Urothelium cell line (cell line): ENCODE data around the gene PRKN.

Source experiments
- DNase-seq: peaks from one replicate; pipeline ENCODE4 v3.0.0; 2011; ENCODE audit warnings: low spot score, mixed read lengths
- FAIRE-seq: peaks from 2 replicates; lab custom pipeline; 2011; peaks lifted over from hg19 to GRCh38; lab: Jason Lieb, UNC

Gene PRKN

GRCh38 chr6:162157167-162157870 is 570.2 kb downstream of the PRKN start:
- no peak for FAIRE-seq
- DNase-seq, result no peak

- DNase-seq (no peak), FAIRE-seq (no peak)
Observed at GRCh38 chr6:162156146-162156545, 571.4 kb downstream of the PRKN start.

DNA sequence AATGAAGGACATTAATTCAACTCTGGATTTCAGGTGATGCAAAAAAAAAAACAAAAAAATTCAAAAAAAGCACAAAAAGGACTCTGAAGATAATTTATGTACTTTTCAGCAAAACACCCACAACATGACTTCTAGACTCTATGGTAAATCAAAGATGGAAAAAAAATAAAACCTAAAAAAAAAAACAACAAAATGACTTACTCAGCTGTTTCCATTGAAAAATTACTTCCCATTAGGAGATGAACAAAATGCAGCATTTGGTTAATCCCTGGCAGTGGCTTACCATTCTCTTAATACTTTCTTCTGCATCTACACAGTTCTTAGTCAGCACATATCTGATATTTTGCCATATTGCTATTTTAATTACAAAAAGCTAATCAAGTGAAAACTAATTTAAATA is 572.6 kb downstream of the PRKN start:
- no peak for FAIRE-seq

DNA sequence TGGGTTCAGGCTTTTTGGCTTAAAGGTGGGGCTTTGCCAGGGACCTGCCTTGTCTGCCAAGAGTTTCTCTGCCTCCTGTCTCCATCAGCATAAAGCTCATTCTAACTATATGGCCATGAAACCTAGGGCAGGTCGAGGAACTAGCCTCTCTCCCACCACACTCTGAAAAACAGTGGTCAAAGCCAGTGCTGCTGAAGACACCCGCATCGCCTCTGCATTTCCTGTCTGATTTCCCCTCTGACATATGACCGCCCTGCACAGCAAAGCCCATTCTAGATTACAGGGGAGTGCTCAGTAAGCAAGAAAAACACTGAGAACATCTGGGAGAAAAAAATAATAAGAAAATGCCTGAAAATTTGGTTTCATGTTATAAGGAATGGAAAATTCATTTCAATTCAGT is 573.6 kb downstream of the PRKN start:
- FAIRE-seq (no peak), DNase-seq (no peak)

More for the DNA sequence above, 572.6 kb downstream of the PRKN start:
- DNase-seq, result no peak

DNA sequence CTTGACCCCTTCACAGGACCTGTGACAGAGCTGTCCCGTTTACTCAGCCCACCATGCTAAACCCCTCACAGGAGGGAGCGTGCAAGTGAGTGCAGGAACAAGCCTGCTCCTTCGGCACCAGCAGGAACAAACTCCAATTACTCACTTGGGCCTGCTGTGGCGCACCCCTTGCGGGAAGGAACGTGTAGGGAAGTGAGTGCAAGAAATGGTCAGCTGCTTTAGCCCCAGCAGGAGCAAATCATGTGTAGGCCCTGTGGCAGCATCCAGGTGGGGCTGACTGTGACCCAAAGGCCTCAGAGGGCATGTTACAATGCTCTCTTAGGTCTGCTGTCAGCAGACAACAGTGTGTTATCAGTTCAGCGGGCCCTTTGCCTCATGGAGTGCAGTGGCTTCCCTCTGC is 574.4 kb downstream of the PRKN start:
- DNase-seq (no peak), FAIRE-seq (no peak)

DNA sequence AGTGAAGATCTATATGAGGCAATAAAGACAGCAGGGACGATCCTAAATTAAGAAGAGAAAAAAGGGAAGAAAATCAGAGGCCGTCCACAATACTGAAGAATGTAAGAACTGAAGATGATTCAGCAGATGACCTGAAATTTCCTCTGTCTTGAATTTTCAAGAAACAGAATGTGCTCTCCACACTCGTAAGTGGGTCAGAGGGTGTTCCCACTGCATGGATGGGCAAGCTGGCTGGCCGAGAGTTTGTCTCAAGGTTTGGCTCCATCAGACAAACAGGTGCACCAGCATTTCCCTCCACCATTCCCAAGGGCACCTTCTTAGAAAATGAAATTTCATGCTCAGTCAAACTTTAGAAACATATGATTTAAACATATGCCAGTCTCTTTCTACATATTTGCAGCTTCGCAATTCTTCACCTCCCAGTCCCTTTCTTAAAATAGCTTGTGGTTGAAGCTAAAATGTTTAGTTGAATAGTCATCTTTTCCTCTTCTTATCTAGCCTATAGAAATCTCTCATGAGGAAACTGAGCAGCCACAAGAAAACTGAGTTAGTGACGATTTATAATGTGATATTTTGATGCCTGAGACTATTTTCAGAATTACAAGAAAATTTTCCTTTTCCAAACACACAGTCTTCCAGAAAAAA is 576.4 kb downstream of the PRKN start:
- no peak for FAIRE-seq
- DNase-seq, result peak; percentile 6

DNA sequence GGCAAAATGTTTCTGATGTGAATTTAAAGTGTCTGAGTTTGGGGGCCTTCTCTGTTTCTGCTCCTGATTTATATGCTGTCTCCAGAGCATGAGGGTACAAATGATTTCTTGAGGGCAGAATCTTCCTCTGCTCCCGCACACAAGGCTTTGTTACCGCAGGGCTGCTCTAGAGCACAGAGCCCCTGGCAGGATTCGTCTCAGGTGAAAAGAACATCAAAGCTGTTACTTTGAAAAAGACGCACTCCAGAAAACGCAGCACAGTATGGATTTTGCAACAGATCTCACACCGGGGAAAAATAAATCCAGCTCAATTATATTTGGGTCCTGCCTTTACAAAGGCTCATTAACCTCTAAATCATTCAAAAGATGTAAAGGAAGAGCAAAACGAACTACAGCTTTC is 577.3 kb downstream of the PRKN start:
- FAIRE-seq (no peak), DNase-seq (no peak)

- no peak for FAIRE-seq
- no peak for DNase-seq
Observed at GRCh38 chr6:162149786-162150185, 577.8 kb downstream of the PRKN start.

DNA sequence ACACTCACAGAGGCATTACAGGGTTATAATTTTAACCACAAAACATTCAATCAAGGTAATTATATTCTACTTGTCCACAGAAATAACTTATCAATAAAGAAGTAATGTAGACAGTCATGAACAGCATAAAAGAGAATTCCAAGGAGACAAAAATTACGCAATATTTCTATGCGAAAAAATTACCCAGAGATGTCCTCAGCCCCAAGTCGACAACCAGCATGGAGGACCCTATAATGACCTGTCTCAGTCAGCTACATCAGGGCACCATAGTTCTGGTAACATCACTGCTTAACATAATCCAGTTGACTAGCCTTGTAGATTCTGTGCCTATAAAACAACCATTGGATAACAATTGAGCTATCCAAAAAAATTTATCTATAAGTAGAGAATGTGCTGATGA is 579.8 kb downstream of the PRKN start:
- FAIRE-seq (no peak), DNase-seq (no peak)

DNA sequence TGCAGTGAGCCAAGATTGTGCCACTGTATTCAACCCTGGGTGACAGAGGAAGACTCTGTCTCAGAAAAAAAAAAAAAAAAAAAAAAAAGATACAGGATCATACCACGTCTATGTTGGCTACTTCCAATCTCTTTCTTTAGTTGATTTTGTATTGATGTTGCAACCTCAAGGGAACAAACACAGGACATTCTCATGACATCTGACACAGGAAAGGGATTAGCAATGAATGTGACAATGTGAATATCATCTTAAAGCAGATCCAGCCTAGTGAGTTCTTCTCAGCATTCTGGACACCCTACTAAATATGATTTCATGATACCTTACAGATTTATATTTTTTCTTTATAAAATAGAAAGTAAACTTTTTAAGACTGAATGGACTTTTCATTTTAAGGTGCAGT is 580.3 kb downstream of the PRKN start:
- DNase-seq, result no peak
- no peak for FAIRE-seq

GRCh38 chr6:162140251-162140852 is 587.2 kb downstream of the PRKN start:
- DNase-seq, result no peak
- no peak for FAIRE-seq

- FAIRE-seq (no peak), DNase-seq (no peak)
Observed at GRCh38 chr6:162125659-162126058, 601.9 kb downstream of the PRKN start.

GRCh38 chr6:162124710-162125435 is 602.7 kb downstream of the PRKN start:
- FAIRE-seq, result no peak
- peak; percentile 11 for DNase-seq

GRCh38 chr6:162123797-162124196 is 603.8 kb downstream of the PRKN start:
- no peak for FAIRE-seq
- DNase-seq, result peak; percentile 9

DNA sequence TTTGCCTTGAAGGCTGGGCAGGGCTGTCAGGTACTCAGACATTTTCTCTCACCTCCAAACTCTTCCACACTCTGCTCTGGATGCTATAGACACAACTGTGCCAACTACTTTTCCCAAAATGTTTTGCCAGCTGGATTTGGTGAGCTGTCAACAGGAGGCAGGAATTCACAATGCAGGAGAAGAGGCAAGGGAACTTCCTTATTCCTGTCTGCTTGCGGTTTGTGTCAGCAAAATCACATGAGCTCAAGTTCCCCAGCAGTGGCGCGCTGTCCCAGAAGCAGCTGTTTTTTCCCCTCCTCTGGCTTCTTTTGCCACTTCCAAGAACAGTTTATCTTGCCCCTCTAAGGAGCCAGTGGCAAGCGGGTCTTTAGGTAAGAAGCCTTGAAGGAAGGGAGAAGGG is 608.2 kb downstream of the PRKN start:
- DNase-seq, result no peak
- FAIRE-seq, result no peak

GRCh38 chr6:162118706-162119105 is 608.9 kb downstream of the PRKN start:
- FAIRE-seq (no peak), DNase-seq (no peak)

GRCh38 chr6:162116902-162117525 is 610.6 kb downstream of the PRKN start:
- FAIRE-seq (no peak), DNase-seq (no peak)

DNA sequence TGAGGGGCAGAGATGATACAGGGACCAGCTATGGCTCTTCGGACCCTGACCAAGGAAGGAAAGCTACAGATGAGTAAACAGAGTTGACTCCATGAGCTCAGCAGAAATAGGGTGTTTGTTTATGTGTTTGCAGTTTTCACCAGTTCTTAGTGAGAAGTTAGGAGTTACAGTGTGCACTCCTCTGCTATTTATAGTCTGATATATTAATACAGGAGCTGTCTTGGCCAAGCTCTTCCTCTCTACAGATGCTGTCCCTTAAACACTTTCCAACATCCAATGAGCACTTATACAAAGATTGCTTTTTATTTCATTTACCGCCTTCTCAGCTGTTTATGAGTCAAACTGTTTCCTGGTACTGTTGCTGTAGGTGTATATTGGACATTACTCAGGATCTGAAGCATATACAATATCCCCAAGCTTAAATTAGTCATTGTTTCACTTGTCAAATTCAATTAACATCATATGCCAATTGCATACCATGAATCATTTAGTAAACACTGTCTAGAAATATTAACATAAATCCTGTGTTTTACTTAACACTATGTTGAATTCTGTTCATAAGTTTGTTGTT is 618.0 kb downstream of the PRKN start:
- FAIRE-seq, result no peak
- no peak for DNase-seq

DNA sequence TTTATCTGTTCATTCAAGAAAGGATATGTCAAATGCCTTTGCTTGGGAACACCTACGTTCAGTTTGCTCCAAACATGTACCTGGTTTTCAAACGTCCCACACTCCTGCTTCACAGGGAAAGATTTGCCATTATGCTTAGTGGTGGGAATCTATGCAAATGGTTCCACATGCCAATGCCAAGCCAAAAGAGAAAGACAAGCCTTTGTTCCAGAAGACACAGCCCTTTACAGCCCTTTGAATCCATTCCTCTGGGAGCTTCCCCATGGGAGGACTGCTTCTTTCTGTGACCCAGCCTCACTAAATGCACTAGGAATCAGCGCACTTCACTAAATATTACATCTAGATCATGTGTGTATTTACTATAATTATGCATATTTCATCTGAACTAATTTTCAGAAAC is 619.5 kb downstream of the PRKN start:
- DNase-seq, result no peak
- FAIRE-seq, result no peak

GRCh38 chr6:162100096-162100495 is 627.5 kb downstream of the PRKN start:
- no peak for FAIRE-seq

DNA sequence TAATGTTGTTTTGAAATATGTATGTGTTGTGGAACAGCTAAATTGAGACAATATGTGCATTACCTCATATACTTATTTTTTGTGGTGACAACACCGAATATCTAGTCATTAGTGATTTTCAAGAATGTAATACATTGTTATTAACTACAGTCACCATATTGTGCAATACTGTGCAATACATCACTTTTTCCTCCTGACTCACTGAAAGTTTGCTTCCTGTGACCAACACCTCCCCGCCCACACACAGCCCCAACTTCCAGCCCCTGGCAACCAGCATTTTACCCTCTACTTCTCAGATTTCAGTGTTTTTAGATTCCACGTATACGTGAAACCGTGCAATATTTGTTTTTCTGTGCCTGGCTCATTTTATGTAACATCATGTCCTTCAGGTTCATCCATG is 627.9 kb downstream of the PRKN start:
- peak; percentile 54 for DNase-seq

More at GRCh38 chr6:162100096-162100495, 627.5 kb downstream of the PRKN start:
- no peak for DNase-seq

More for the DNA sequence above, 627.9 kb downstream of the PRKN start:
- no peak for FAIRE-seq
